HEK293 (cell line): Measurements from ENCODE around the gene DNAAF9.

Experiments
- ATF2 ChIP-seq: fragments of 450-650 bp; formaldehyde crosslinking; IDR thresholded peaks from 2 replicates; pipeline ENCODE4 v1.5.1; 2016; ENCODE audit warnings: missing biosample characterization, missing genetic modification characterization, low read depth
- GLI4 ChIP-seq: fragments of 450-650 bp; formaldehyde crosslinking; IDR thresholded peaks from 2 replicates; pipeline ENCODE4 v1.5.1; 2016; ENCODE audit warnings: missing biosample characterization, missing genetic modification characterization
- KLF10 ChIP-seq: fragments of 450-650 bp; IDR thresholded peaks from 2 replicates; pipeline ENCODE4 v1.5.1; 2018; ENCODE audit warnings: missing biosample characterization, mild to moderate bottlenecking, missing genetic modification characterization
- SCRT1 ChIP-seq: fragments of 450-650 bp; formaldehyde crosslinking; IDR thresholded peaks from 2 replicates; pipeline ENCODE4 v1.5.1; 2016; ENCODE audit warnings: missing biosample characterization, missing genetic modification characterization, borderline replicate concordance
- TRIM28 ChIP-seq: IDR thresholded peaks from 2 replicates; pipeline ENCODE4 v1.6.1; 2011; ENCODE audit warnings: low read length, control low read depth, borderline replicate concordance
- ZBTB20 ChIP-seq: fragments of 450-650 bp; formaldehyde crosslinking; IDR thresholded peaks from 2 replicates; pipeline ENCODE4 v1.5.1; 2016; ENCODE audit warnings: missing biosample characterization, missing genetic modification characterization
- ZBTB44 ChIP-seq: fragments of 450-650 bp; IDR thresholded peaks from 2 replicates; pipeline ENCODE4 v1.5.1; 2018; ENCODE audit warnings: missing biosample characterization, mild to moderate bottlenecking, missing genetic modification characterization
- ZNF157 ChIP-seq: fragments of 450-650 bp; formaldehyde crosslinking; IDR thresholded peaks from 2 replicates; pipeline ENCODE4 v1.5.1; 2016; ENCODE audit warnings: missing biosample characterization, missing genetic modification characterization
- ZNF16 ChIP-seq: fragments of 450-650 bp; formaldehyde crosslinking; IDR thresholded peaks from 2 replicates; pipeline ENCODE4 v1.5.1; 2016; ENCODE audit warnings: low read depth, missing biosample characterization, missing genetic modification characterization
- ZNF169 ChIP-seq: fragments of 450-650 bp; formaldehyde crosslinking; IDR thresholded peaks from 2 replicates; pipeline ENCODE4 v1.5.1; 2016; ENCODE audit warnings: missing biosample characterization, missing genetic modification characterization
- ZNF174 ChIP-seq: fragments of 450-650 bp; formaldehyde crosslinking; IDR thresholded peaks from 2 replicates; pipeline ENCODE4 v1.5.0; 2017; ENCODE audit warnings: missing biosample characterization, mild to moderate bottlenecking, missing genetic modification characterization
- ZNF214 ChIP-seq: fragments of 450-650 bp; formaldehyde crosslinking; IDR thresholded peaks from 2 replicates; pipeline ENCODE4 v1.5.1; 2017; ENCODE audit warnings: missing biosample characterization, mild to moderate bottlenecking, missing genetic modification characterization, borderline replicate concordance
- ZNF221 ChIP-seq: fragments of 450-650 bp; formaldehyde crosslinking; IDR thresholded peaks from 2 replicates; pipeline ENCODE4 v1.5.1; 2017; ENCODE audit warnings: missing biosample characterization, missing genetic modification characterization, borderline replicate concordance
- ZNF76 ChIP-seq: fragments of 450-650 bp; formaldehyde crosslinking; IDR thresholded peaks from 2 replicates; pipeline ENCODE4; 2016; ENCODE audit warnings: low read depth, missing biosample characterization, missing genetic modification characterization, borderline replicate concordance
- TF ChIP-seq, protein P1 (sequence below): fragments of 450-650 bp; formaldehyde crosslinking; conservative IDR thresholded peaks from 2 replicates; pipeline ENCODE4 v1.5.1; 2016; ENCODE audit warnings: low read depth, missing biosample characterization, missing genetic modification characterization
- TF ChIP-seq, protein P2 (sequence below): sonication (generic); formaldehyde crosslinking; IDR thresholded peaks from 2 replicates; pipeline ENCODE4 v1.8.1; 2022; ENCODE audit warnings: mild to moderate bottlenecking, moderate library complexity, missing genetic modification reagents
- TF ChIP-seq, protein P3 (sequence below): fragments of 450-650 bp; formaldehyde crosslinking; IDR thresholded peaks from 2 replicates; pipeline ENCODE4 v1.5.1; 2016; ENCODE audit warnings: missing biosample characterization, missing genetic modification characterization
- TF ChIP-seq, protein P4 (sequence below): fragments of 450-650 bp; formaldehyde crosslinking; IDR thresholded peaks from 2 replicates; pipeline ENCODE4 v1.5.1; 2016; ENCODE audit warnings: missing biosample characterization, missing genetic modification characterization

DNAAF9 gene

GRCh38 chr20:3407040-3407770 lies at the start of gene DNAAF9 (continued):
- TF ChIP-seq TRIM28, result no peak
- peak; percentile 70 for TF ChIP-seq ZBTB20 (tag by site-specific recombination)
- no peak for TF ChIP-seq ZNF16 (tag by site-specific recombination)
- TF ChIP-seq ZNF157 (tag by site-specific recombination), result no peak
- TF ChIP-seq, protein P1, sequence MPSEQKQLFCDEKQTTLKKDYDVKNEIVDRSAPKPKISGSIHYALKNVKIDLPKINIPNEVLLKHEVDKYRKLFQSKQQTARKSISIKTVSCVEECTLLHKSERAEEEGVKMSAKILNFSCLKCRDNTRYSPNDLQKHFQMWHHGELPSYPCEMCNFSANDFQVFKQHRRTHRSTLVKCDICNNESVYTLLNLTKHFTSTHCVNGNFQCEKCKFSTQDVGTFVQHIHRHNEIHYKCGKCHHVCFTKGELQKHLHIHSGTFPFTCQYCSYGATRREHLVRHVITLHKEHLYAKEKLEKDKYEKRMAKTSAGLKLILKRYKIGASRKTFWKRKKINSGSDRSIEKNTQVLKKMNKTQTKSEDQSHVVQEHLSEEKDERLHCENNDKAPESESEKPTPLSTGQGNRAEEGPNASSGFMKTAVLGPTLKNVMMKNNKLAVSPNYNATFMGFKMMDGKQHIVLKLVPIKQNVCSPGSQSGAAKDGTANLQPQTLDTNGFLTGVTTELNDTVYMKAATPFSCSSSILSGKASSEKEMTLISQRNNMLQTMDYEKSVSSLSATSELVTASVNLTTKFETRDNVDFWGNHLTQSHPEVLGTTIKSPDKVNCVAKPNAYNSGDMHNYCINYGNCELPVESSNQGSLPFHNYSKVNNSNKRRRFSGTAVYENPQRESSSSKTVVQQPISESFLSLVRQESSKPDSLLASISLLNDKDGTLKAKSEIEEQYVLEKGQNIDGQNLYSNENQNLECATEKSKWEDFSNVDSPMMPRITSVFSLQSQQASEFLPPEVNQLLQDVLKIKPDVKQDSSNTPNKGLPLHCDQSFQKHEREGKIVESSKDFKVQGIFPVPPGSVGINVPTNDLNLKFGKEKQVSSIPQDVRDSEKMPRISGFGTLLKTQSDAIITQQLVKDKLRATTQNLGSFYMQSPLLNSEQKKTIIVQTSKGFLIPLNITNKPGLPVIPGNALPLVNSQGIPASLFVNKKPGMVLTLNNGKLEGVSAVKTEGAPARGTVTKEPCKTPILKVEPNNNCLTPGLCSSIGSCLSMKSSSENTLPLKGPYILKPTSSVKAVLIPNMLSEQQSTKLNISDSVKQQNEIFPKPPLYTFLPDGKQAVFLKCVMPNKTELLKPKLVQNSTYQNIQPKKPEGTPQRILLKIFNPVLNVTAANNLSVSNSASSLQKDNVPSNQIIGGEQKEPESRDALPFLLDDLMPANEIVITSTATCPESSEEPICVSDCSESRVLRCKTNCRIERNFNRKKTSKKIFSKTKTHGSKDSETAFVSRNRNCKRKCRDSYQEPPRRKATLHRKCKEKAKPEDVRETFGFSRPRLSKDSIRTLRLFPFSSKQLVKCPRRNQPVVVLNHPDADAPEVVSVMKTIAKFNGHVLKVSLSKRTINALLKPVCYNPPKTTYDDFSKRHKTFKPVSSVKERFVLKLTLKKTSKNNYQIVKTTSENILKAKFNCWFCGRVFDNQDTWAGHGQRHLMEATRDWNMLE (tag by site-specific recombination), result no peak
- TF ChIP-seq ATF2 (tag by site-specific recombination), result no peak
- TF ChIP-seq, protein P2, sequence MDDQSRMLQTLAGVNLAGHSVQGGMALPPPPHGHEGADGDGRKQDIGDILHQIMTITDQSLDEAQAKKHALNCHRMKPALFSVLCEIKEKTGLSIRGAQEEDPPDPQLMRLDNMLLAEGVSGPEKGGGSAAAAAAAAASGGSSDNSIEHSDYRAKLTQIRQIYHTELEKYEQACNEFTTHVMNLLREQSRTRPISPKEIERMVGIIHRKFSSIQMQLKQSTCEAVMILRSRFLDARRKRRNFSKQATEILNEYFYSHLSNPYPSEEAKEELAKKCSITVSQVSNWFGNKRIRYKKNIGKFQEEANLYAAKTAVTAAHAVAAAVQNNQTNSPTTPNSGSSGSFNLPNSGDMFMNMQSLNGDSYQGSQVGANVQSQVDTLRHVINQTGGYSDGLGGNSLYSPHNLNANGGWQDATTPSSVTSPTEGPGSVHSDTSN (CRISPR knock-in tag), result no peak
- 0 out of 2 replicates have a peak, but pooled peaks have one; percentile 14 for TF ChIP-seq ZNF76 (tag by site-specific recombination)
- no peak for TF ChIP-seq GLI4 (tag by site-specific recombination)
- no peak for TF ChIP-seq ZNF214 (tag by site-specific recombination)
- TF ChIP-seq ZNF174, result no peak
- TF ChIP-seq KLF10, result 0 out of 2 replicates have a peak, but pooled peaks have one; percentile 80
- TF ChIP-seq, protein P3, sequence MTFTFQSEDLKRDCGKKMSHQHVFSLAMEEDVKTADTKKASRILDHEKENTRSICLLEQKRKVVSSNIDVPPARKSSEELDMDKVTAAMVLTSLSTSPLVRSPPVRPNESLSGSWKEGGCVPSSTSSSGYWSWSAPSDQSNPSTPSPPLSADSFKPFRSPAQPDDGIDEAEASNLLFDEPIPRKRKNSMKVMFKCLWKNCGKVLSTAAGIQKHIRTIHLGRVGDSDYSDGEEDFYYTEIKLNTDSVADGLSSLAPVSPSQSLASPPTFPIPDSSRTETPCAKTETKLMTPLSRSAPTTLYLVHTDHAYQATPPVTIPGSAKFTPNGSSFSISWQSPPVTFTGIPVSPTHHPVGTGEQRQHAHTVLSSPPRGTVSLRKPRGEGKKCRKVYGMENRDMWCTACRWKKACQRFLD (tag by site-specific recombination), result no peak
- no peak for TF ChIP-seq ZNF169 (tag by site-specific recombination)
- no peak for TF ChIP-seq ZBTB44 (tag by site-specific recombination)
- TF ChIP-seq SCRT1 (tag by site-specific recombination), result no peak
- TF ChIP-seq, protein P4, sequence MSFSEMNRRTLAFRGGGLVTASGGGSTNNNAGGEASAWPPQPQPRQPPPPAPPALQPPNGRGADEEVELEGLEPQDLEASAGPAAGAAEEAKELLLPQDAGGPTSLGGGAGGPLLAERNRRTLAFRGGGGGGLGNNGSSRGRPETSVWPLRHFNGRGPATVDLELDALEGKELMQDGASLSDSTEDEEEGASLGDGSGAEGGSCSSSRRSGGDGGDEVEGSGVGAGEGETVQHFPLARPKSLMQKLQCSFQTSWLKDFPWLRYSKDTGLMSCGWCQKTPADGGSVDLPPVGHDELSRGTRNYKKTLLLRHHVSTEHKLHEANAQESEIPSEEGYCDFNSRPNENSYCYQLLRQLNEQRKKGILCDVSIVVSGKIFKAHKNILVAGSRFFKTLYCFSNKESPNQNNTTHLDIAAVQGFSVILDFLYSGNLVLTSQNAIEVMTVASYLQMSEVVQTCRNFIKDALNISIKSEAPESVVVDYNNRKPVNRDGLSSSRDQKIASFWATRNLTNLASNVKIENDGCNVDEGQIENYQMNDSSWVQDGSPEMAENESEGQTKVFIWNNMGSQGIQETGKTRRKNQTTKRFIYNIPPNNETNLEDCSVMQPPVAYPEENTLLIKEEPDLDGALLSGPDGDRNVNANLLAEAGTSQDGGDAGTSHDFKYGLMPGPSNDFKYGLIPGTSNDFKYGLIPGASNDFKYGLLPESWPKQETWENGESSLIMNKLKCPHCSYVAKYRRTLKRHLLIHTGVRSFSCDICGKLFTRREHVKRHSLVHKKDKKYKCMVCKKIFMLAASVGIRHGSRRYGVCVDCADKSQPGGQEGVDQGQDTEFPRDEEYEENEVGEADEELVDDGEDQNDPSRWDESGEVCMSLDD (tag by site-specific recombination), result no peak
- TF ChIP-seq ZNF221 (tag by site-specific recombination), result no peak
